WERI-Rb-1 (cell line): Measurements from ENCODE around the gene VASH1.

ENCODE experiments used
- DNase-seq: peaks from one replicate; pipeline ENCODE4 v3.0.0-alpha.2; 2020
- H3K27ac ChIP-seq: fragments of 250-450 bp; sonication (Bioruptor Pico); 2 replicates; pipeline ENCODE4 v1.5.1; 2020; ENCODE audit warnings: mild to moderate bottlenecking, moderate library complexity
- H3K27me3 ChIP-seq: fragments of 250-450 bp; sonication (Bioruptor Pico); 2 replicates; pipeline ENCODE4 v1.5.1; 2021; ENCODE audit warnings: mild to moderate bottlenecking, low read depth, moderate library complexity; ENCODE audit not compliant: insufficient read depth, severe bottlenecking
- H3K36me3 ChIP-seq: fragments of 250-450 bp; sonication (Bioruptor Pico); 2 replicates; pipeline ENCODE4 v1.5.1; 2020; ENCODE audit warnings: mild to moderate bottlenecking, moderate library complexity
- H3K4me3 ChIP-seq: 2 replicates; pipeline ENCODE4 v1.5.1; 2011; ENCODE audit warnings: low read depth, mild to moderate bottlenecking, control low read depth, low read length
- H3K9me3 ChIP-seq: fragments of 250-450 bp; sonication (Bioruptor Pico); 2 replicates; pipeline ENCODE4 v1.5.1; 2021; ENCODE audit warnings: mild to moderate bottlenecking, moderate library complexity; ENCODE audit not compliant: severe bottlenecking
- TF ChIP-seq, protein P1 (sequence below): IDR thresholded peaks from 2 replicates; pipeline ENCODE4 v1.5.1; 2011; ENCODE audit warnings: low read depth, mild to moderate bottlenecking, control low read depth, inconsistent platforms, low read length

VASH1 gene

DNA sequence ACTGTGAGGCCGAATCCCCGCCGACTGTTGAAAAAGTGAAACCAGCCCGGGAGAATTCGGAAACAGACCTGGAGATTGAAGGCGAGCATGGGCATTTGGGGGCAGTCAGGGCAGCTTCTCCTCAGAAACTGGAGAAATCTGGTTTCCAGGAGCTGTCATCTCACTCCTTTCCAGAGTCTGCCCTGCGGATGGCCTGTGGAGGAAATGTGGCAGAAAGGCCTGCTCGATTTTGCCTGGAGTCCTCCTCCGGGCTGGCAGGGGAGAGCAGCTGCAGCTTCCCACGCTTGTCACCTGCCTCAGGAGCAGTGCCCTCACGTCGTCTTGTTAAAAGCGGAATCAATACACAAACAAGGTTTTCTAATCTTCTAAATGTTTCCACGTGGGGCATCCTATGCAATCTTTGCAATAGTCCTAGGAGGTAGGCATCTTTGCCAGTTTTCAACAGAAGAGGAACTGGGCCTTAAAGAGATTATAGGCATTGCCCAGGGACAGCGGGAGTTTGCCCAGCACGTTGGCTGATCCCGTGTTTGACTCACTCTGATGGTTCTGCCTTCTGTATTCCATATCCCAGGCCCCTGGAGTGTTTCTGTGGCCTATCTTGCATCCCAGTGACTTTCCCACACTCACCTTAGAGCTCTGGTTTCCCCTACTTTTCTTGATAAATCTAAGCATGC lies 67.2 kb downstream of the VASH1 start:
- Histone ChIP-seq H3K27me3 (no peaks in the 10 kb centered on the region), H3K9me3 (no peaks in the 10 kb centered on the region), H3K27ac (no peak overlapping the region), H3K36me3 (no peaks in the 10 kb centered on the region), H3K4me3 (no peak overlapping the region)
- TF ChIP-seq, protein P1, sequence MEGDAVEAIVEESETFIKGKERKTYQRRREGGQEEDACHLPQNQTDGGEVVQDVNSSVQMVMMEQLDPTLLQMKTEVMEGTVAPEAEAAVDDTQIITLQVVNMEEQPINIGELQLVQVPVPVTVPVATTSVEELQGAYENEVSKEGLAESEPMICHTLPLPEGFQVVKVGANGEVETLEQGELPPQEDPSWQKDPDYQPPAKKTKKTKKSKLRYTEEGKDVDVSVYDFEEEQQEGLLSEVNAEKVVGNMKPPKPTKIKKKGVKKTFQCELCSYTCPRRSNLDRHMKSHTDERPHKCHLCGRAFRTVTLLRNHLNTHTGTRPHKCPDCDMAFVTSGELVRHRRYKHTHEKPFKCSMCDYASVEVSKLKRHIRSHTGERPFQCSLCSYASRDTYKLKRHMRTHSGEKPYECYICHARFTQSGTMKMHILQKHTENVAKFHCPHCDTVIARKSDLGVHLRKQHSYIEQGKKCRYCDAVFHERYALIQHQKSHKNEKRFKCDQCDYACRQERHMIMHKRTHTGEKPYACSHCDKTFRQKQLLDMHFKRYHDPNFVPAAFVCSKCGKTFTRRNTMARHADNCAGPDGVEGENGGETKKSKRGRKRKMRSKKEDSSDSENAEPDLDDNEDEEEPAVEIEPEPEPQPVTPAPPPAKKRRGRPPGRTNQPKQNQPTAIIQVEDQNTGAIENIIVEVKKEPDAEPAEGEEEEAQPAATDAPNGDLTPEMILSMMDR = no peak
- no peak for DNase-seq

DNA sequence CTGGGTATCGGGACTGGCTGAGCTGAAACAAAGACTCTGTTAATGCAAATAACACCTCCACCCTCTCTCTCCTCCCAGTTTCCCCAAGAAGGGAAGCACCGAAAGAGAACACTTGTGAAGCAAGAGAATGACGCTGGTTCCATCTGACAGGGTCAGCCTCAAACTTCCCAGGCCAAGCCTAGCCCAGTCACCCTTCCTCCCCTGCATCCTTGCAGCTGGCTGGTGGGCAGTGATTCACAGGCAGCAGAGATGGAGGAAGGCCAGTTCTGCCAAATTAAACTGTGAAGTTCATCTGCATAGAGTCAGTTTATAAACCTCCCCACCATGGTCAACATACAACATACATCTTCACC lies 67.7 kb downstream of the VASH1 start:
- no peaks in the 10 kb centered on the region for H3K36me3 ChIP-seq
- no peaks in the 10 kb centered on the region for H3K9me3 ChIP-seq
- H3K27ac ChIP-seq = no peak overlapping the region
- TF ChIP-seq, protein P1 = no peak
- no peak for DNase-seq
- H3K27me3 ChIP-seq = no peaks in the 10 kb centered on the region
- H3K4me3 ChIP-seq = no peak overlapping the region

DNA sequence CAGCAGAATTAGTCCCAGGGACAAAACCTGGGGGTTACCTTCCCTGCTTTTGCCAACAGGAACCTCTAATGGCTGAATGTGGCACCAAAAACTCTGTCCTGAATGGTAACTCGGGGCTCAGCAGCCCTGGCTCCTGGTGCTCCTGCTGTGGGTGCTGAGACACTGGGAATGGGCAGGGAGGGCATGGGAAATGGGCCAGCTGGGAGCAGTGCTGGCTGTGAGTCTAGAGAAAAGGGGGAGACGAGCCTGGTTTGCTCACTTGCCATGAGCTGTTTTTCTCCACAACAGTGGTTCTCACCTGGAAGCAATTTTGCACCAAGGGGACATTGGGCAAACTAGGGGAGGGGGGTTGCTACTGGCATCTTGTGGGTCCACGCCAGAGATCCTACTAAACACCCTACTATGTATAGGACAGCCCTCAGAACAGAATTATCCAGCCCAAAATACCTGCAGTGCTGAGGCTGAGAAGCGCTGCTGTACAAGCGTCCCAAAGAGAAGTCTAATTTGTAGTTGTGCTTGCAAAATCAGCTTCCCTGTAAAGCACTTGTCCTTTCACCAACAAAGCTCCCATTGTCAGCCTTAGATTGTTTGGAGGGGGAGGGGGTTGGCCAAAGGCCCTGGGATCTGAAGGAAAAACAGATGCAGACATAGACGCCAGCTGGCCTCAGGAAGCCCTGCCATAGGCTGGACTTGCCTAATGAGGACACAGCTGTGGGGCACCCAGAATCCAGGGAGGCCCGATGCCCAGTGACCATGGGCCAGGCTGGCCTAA lies 68.6 kb downstream of the VASH1 start:
- DNase-seq = no peak
- Histone ChIP-seq H3K27ac (no peak overlapping the region), H3K4me3 (no peak overlapping the region), H3K9me3 (no peaks in the 10 kb centered on the region), H3K27me3 (no peaks in the 10 kb centered on the region), H3K36me3 (no peaks in the 10 kb centered on the region)
- TF ChIP-seq, protein P1 = no peak

DNA sequence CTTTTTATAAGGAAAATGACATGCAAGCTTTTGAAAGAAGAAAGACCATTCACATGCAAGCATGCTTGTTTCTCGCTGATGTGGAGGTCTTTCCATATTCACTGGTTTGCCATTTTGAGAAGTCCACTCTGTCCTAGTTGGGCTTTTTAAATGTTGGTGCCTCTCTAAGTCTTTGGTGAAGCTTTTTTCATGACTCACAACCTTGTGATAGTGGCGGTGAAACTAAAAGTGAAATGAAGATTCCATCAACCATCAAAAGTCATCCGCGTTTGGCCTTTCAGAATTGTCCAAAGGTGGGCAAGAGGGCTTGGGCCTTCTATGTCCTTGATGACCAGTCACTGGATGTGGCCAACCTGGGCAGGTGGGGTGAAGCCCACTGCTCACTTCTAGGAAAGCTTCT lies 69.3 kb downstream of the VASH1 start:
- TF ChIP-seq, protein P1 = no peak
- no peak overlapping the region for H3K27ac ChIP-seq
- no peak for DNase-seq
- no peaks in the 10 kb centered on the region for H3K36me3 ChIP-seq
- no peaks in the 10 kb centered on the region for H3K27me3 ChIP-seq
- H3K9me3 ChIP-seq = no peaks in the 10 kb centered on the region
- no peak overlapping the region for H3K4me3 ChIP-seq

DNA sequence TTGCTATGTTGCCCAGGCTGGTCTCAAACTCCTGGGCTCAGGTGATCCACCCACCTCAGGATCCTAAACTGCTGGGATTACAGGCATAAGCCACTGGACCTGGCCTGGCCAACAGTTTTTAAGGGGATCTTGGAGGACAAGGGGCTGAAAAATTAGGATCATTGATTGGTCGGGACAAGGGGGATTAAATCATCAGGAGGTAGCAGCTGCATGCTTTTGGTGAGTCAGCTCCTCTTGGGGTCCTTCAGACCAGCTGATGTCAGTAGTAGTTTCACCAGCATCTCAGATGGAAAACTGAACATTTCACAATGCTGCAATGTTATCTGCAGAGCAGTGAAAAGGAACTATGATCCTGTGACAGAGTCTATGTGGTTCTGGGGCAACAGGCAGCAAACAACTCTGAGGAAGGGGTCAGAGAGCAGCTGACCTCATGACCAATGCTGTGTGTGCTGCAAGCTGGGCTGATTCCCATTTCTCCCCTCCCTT lies 71.3 kb downstream of the VASH1 start:
- Histone ChIP-seq H3K9me3 (no peaks in the 10 kb centered on the region), H3K36me3 (no peaks in the 10 kb centered on the region), H3K27me3 (no peaks in the 10 kb centered on the region), H3K27ac (no peak overlapping the region), H3K4me3 (no peak overlapping the region)
- TF ChIP-seq, protein P1 = no peak
- DNase-seq = no peak
